Glutamatergic neuron (in vitro differentiated cells): Measurements from ENCODE around the gene ZNF484. TPM values are rescaled to one million over a fixed set of nuclear protein-coding genes. Genes with fewer than 3 reads are reported as not detected.
"Not testable (repeated sequence)": the region's sequence is repeated elsewhere in the genome, so short reads cannot be mapped to it uniquely, and the experiment has no call there.

ENCODE experiments used
- DNase-seq: peaks from one replicate; pipeline ENCODE4 v3.0.0; 2022
- H3K27ac Mint-ChIP-seq: one replicate; pipeline ENCODE4 v1.8.0; 2020; ENCODE audit warnings: mild to moderate bottlenecking, mixed read lengths, inconsistent platforms; ENCODE audit not compliant: unreplicated experiment
- H3K27me3 Mint-ChIP-seq: one replicate; pipeline ENCODE4 v1.8.0; 2020; ENCODE audit warnings: mild to moderate bottlenecking, moderate library complexity, mixed read lengths, inconsistent platforms; ENCODE audit not compliant: unreplicated experiment
- H3K36me3 Mint-ChIP-seq: one replicate; pipeline ENCODE4 v1.8.0; 2020; ENCODE audit warnings: mild to moderate bottlenecking, mixed read lengths, inconsistent platforms; ENCODE audit not compliant: unreplicated experiment
- H3K4me1 Mint-ChIP-seq: one replicate; pipeline ENCODE4 v1.8.0; 2020; ENCODE audit warnings: mild to moderate bottlenecking, low read depth, mixed read lengths, inconsistent platforms; ENCODE audit not compliant: unreplicated experiment
- H3K4me3 Mint-ChIP-seq: one replicate; pipeline ENCODE4 v1.8.0; 2020; ENCODE audit warnings: mild to moderate bottlenecking, mixed read lengths, inconsistent platforms; ENCODE audit not compliant: unreplicated experiment
- H3K9me3 Mint-ChIP-seq: one replicate; pipeline ENCODE4 v1.8.0; 2020; ENCODE audit warnings: mild to moderate bottlenecking, moderate library complexity, mixed read lengths, inconsistent platforms; ENCODE audit not compliant: unreplicated experiment
- total RNA-seq: library from RNA; stranded (reverse); fragmentation: NEBNext Ultra II Directional; extraction: Animal tissue kit (Norgen Biotek cat#: 25700); gene quantifications from one replicate; pipeline ENCODE4 v1.2.1, GENCODE V29; 2021; ENCODE audit not compliant: unreplicated experiment
- TF ChIP-seq, protein P1 (sequence below): fragments of 200-600 bp; sonication (generic); IDR thresholded peaks from one replicate; pipeline ENCODE4 v1.5.0; 2021; ENCODE audit not compliant: partially characterized antibody, unreplicated experiment

The ZNF484 gene
- total RNA-seq, 1 donor from 2014 or later = 14.4 TPM

DNA sequence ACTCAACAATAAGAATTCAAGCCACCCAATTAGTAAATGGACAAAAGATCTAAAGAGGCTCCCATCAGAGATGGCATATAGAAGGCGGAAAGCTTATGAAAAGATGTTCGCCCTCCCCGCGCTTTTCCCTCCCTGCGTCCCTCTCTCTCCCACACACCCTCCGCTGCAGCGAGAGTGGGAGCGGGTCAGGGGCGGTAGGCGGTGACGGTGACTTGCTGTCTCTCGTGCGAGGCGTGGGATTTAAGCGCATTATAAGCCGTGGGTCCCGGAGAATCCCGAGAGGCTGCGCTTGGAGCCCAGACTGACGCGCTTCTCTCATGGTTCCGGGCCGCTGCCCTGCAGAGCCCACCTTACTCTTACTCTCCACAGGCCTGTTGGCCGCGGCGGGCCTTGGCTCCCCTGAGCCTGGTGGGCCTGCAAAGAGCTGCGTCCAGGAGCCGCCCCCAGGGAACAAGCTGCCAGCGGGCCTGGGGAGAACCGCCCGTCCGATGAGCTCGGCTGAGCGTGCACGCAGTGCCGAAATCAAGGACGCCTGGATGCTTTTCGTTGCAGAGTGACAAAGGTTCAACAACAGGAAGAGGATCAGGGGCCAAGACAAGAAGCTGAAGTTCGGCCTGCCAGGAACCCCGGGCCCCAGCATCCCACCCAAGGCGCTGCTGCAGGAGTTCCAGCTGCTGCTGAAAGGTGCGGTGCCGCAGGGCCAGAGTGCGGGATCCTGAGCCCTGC, 70.6 kb downstream of the ZNF484 start:
- Mint-ChIP-seq H3K4me1 (peaks cover 2% of the 10 kb centered on the region), H3K36me3 (no peaks in the 10 kb centered on the region), H3K9me3 (peaks cover 2% of the 10 kb centered on the region), H3K4me3 (no peak overlapping the region), H3K27ac (no peak overlapping the region), H3K27me3 (peaks cover 10% of the 10 kb centered on the region)
- TF ChIP-seq, protein P1, sequence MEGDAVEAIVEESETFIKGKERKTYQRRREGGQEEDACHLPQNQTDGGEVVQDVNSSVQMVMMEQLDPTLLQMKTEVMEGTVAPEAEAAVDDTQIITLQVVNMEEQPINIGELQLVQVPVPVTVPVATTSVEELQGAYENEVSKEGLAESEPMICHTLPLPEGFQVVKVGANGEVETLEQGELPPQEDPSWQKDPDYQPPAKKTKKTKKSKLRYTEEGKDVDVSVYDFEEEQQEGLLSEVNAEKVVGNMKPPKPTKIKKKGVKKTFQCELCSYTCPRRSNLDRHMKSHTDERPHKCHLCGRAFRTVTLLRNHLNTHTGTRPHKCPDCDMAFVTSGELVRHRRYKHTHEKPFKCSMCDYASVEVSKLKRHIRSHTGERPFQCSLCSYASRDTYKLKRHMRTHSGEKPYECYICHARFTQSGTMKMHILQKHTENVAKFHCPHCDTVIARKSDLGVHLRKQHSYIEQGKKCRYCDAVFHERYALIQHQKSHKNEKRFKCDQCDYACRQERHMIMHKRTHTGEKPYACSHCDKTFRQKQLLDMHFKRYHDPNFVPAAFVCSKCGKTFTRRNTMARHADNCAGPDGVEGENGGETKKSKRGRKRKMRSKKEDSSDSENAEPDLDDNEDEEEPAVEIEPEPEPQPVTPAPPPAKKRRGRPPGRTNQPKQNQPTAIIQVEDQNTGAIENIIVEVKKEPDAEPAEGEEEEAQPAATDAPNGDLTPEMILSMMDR = no peak
- DNase-seq = no peak

DNA sequence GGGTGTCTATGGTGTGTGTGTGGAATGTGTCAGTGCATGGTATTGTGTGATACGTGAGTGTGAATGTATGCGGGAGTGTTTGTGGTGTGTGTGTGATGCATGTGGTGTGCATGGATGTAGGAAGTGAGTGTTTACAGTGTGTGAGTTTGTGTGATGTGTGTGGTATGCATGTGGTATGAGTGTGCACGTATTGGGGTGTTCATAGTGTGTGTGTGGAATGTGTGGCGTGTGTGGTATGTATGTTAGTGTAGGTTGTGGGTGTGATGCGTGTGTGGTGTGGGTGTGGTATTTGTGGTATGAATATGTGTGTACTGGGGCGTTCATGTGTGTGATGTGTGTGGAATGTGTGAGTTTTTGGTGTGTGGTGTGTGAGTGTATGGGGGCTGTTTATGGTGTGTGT, 73.1 kb downstream of the ZNF484 start:
- Mint-ChIP-seq H3K36me3 (no peaks in the 10 kb centered on the region), H3K9me3 (peaks cover 2% of the 10 kb centered on the region), H3K27ac (no peak overlapping the region), H3K27me3 (peaks cover 10% of the 10 kb centered on the region), H3K4me1 (peaks cover 2% of the 10 kb centered on the region), H3K4me3 (no peak overlapping the region)
- TF ChIP-seq, protein P1 = no peak
- no peak for DNase-seq

- Mint-ChIP-seq H3K4me3 (no peak overlapping the region), H3K36me3 (no peaks in the 10 kb centered on the region), H3K27me3 (no peaks in the 10 kb centered on the region), H3K27ac (no peak overlapping the region), H3K4me1 (peaks cover 2% of the 10 kb centered on the region), H3K9me3 (no peaks in the 10 kb centered on the region)
- no peak for DNase-seq
- TF ChIP-seq, protein P1 = no peak
Observed at GRCh38 chr9:92798358-92798757, 79.5 kb downstream of the ZNF484 start.

GRCh38 chr9:92796337-92796804, 81.5 kb downstream of the ZNF484 start:
- H3K27me3 Mint-ChIP-seq, H3K9me3 Mint-ChIP-seq, H3K4me1 Mint-ChIP-seq, H3K4me3 Mint-ChIP-seq, H3K27ac Mint-ChIP-seq, H3K36me3 Mint-ChIP-seq, DNase-seq: not testable (repeated sequence)

- DNase-seq = no peak
- TF ChIP-seq, protein P1 = no peak
- Mint-ChIP-seq H3K27ac (no peak overlapping the region), H3K27me3 (peaks cover 1% of the 10 kb centered on the region), H3K36me3 (no peaks in the 10 kb centered on the region), H3K4me3 (no peak overlapping the region), H3K4me1 (no peaks in the 10 kb centered on the region), H3K9me3 (peaks cover 6% of the 10 kb centered on the region)
Observed at GRCh38 chr9:92795598-92796336, 82.1 kb downstream of the ZNF484 start.

Other genes with a start within 250 kb of the ZNF484 start
- gene IPPK, start 207.9 kb downstream of the ZNF484 start, total RNA-seq = 7.0 TPM
- 43.7 TPM for gene BICD2, start 113.2 kb downstream of the ZNF484 start, total RNA-seq
- gene FGD3, start 69.5 kb upstream of the ZNF484 start, total RNA-seq = 1.2 TPM
- not detected for gene SUSD3, start 180.7 kb upstream of the ZNF484 start, total RNA-seq
- gene CARD19, start 218.2 kb upstream of the ZNF484 start, total RNA-seq = 55.8 TPM